GM12801 (cell line): ENCODE results near the gene PLA2G4C.

Source experiments
- TF ChIP-seq, protein P1 (sequence below): IDR thresholded peaks from one replicate; pipeline ENCODE4 v1.5.1; 2011; ENCODE audit warnings: control low read depth; ENCODE audit not compliant: insufficient read length; ENCODE audit errors: extremely low read depth

Gene PLA2G4C

GRCh38 chr19:48090281-48090802, 20.3 kb downstream of the PLA2G4C start:
- TF ChIP-seq, protein P1, sequence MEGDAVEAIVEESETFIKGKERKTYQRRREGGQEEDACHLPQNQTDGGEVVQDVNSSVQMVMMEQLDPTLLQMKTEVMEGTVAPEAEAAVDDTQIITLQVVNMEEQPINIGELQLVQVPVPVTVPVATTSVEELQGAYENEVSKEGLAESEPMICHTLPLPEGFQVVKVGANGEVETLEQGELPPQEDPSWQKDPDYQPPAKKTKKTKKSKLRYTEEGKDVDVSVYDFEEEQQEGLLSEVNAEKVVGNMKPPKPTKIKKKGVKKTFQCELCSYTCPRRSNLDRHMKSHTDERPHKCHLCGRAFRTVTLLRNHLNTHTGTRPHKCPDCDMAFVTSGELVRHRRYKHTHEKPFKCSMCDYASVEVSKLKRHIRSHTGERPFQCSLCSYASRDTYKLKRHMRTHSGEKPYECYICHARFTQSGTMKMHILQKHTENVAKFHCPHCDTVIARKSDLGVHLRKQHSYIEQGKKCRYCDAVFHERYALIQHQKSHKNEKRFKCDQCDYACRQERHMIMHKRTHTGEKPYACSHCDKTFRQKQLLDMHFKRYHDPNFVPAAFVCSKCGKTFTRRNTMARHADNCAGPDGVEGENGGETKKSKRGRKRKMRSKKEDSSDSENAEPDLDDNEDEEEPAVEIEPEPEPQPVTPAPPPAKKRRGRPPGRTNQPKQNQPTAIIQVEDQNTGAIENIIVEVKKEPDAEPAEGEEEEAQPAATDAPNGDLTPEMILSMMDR, result no peak

GRCh38 chr19:48085904-48086864, 24.4 kb downstream of the PLA2G4C start:
- TF ChIP-seq, protein P1, result no peak

DNA sequence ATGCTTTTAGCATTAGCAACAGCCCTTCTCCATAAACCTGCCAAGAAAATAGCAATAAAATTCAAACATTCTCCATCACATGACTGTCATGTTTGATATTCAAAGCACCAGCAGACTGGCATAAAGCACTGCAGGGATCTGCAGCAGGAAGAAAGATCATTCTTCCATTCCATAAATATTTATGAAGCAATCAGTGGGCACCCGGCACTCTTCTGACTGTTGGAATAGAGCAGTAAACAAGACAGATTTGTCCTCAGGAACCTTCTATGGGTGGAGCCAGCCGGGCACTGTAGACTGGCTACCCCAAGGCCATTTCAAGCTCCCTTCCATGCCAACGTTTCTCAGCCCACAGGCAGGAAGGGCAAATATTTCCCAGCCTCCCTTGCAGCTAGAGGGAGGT, 25.5 kb downstream of the PLA2G4C start:
- TF ChIP-seq, protein P1, result no peak

DNA sequence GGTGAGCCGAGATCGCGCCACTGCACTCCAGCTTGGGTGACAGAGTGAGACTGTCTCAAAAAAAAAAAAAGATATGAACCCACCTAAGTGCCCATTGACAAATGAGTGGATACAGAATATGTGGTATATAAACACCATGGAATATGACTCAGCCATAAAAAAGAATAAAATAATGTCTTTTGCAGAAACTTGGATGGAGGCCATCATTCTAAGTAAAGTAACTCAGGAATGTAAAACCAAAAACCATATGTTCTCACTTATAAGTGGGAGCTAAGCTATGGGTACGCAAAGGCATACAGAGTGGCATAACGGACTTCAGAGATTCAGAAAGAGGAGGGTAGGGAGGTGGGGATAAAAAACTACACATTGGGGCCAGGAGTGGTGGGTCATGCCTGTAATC, 29.5 kb downstream of the PLA2G4C start:
- TF ChIP-seq, protein P1, result no peak

GRCh38 chr19:48069435-48069834, 41.2 kb downstream of the PLA2G4C start:
- TF ChIP-seq, protein P1, result no peak

DNA sequence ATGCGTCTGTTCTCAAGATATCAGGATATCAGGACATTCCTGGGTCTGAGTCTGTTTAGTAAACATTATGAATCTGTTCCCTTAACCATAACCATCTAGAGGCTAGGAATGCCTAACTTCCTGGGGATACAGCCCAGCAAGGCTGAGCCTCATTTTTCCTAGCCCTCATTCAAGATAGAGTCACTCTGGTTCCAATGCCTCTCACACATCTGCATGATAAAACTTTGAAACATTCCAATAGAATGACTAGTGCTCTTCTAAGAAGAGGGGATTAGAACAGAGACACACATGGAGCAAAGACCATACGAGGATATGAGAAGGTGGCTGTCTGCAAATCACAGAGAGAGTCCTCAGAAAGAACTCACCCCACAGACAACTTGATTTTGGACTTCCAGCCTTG, 46.1 kb downstream of the PLA2G4C start:
- TF ChIP-seq, protein P1, result no peak

- TF ChIP-seq, protein P1, result no peak
Measured at GRCh38 chr19:48061401-48062344, 48.9 kb downstream of the PLA2G4C start.
